NCI-H1436 (cell line): ENCODE data around the gene XAGE1B.
"Not testable (repeated sequence)": the region's sequence is repeated elsewhere in the genome, so short reads cannot be mapped to it uniquely, and the experiment has no call there.

ENCODE experiments used
- DNase-seq: peaks from one replicate; lab custom pipeline; 2025; lab: John Stamatoyannopoulos, UW

The XAGE1B gene

GRCh38 chrX:52516987-52517325 lies at the start of gene XAGE1B:
XAGE1B (minus strand) TSS chrX:52517063; CDS start chrX:52515527, 1,536 bp downstream.
- not testable (repeated sequence) for DNase-seq

GRCh38 chrX:52563105-52563504 lies 46.2 kb upstream of the XAGE1B start:
- DNase-seq: no peak

- no peak for DNase-seq
Measured at GRCh38 chrX:52558140-52558539, 41.3 kb upstream of the XAGE1B start.

GRCh38 chrX:52556741-52557140 lies 39.9 kb upstream of the XAGE1B start:
- no peak for DNase-seq

GRCh38 chrX:52553995-52554642 lies 37.3 kb upstream of the XAGE1B start:
- no peak for DNase-seq

GRCh38 chrX:52548769-52549168 lies 31.9 kb upstream of the XAGE1B start:
- DNase-seq: not testable (repeated sequence)

- no peak for DNase-seq
Measured at GRCh38 chrX:52544147-52544840, 27.4 kb upstream of the XAGE1B start.

- DNase-seq: no peak
Measured at GRCh38 chrX:52542311-52542710, 25.4 kb upstream of the XAGE1B start.

GRCh38 chrX:52541051-52541450 lies 24.2 kb upstream of the XAGE1B start:
- not testable (repeated sequence) for DNase-seq

- DNase-seq: not testable (repeated sequence)
Measured at GRCh38 chrX:52516110-52516986, 515 bp downstream of the XAGE1B start.

- not testable (repeated sequence) for DNase-seq
Measured at GRCh38 chrX:52511126-52511525, 5.7 kb downstream of the XAGE1B start.

- no peak for DNase-seq
Measured at GRCh38 chrX:52509916-52510315, 6.9 kb downstream of the XAGE1B start.

GRCh38 chrX:52507331-52507730 lies 9.5 kb downstream of the XAGE1B start:
- DNase-seq: no peak

GRCh38 chrX:52504551-52504950 lies 12.3 kb downstream of the XAGE1B start:
- no peak for DNase-seq

- not testable (repeated sequence) for DNase-seq
Measured at GRCh38 chrX:52501362-52501761, 15.5 kb downstream of the XAGE1B start.

GRCh38 chrX:52496419-52496772 lies 20.5 kb downstream of the XAGE1B start:
- DNase-seq: not testable (repeated sequence)

GRCh38 chrX:52495545-52496418 lies 21.1 kb downstream of the XAGE1B start, which contains the start of gene XAGE1A:
XAGE1A (plus strand) TSS chrX:52495808; CDS start chrX:52497362, 1,554 bp downstream.
- not testable (repeated sequence) for DNase-seq

GRCh38 chrX:52471301-52471700 lies 45.6 kb downstream of the XAGE1B start:
- DNase-seq: not testable (repeated sequence)
